Spleen (tissue), 7 donors: ENCODE data around the gene ZFYVE19.

Experiments used
- POLR2A ChIP-seq, 3 donors: fragments of 450-650 bp; IDR thresholded peaks; one replicate each; pipeline ENCODE4 v1.5.1; 2017; ENCODE audit warnings: antibody characterized with exemption in 3 of 3, mild to moderate bottlenecking in 1 of 3
- POLR2AphosphoS5 ChIP-seq, 3 donors: sonication (generic); formaldehyde crosslinking; IDR thresholded peaks; one replicate each; pipeline ENCODE4 v1.5.1; 2017; ENCODE audit warnings: antibody characterized with exemption in 3 of 3
- TF ChIP-seq, protein P1 (sequence below), 11 experiments: fragments of 200-600 bp in 7 of 11; fragments of 450-650 bp in 4 of 11; sonication (generic) in 4 of 11; IDR thresholded peaks in 8 of 11; conservative IDR thresholded peaks in 3 of 11; 1 replicate in 7 of 11; 2 replicates in 4 of 11; pipeline versions ENCODE4 v1.4.0 to v1.8.0; 2016 to 2021; ENCODE audit warnings: antibody characterized with exemption in 11 of 11, inconsistent platforms in 4 of 11, mild to moderate bottlenecking in 1 of 11
- donor health status: DM: no; HTN: no; CAD: no; lungs with moderate emphysema.
- donor health status: DM: no; HTN: no; CAD: no.
- donor health status: DM: no; HTN: no; CAD: no.

DNA sequence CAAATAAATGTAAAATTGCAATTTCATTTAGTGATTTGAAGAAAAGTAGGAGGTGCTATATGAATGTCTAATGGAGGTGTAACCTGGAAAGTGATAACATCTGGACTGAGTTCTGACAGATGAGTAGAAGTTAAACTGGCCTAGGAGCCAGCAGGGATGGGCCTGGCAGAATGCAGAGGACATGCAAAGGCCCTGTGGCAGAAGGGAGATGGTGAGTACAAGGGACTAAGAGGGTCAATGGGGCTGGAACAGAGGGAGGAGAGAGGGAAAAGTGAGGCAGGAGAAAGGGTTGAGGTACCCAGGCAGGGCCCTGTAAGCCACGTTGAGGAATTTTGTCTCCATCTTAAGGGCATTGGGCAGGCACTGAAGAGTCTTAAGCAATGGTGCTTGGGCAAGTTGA lies 25.0 kb downstream of the ZFYVE19 start:
- TF ChIP-seq, protein P1, sequence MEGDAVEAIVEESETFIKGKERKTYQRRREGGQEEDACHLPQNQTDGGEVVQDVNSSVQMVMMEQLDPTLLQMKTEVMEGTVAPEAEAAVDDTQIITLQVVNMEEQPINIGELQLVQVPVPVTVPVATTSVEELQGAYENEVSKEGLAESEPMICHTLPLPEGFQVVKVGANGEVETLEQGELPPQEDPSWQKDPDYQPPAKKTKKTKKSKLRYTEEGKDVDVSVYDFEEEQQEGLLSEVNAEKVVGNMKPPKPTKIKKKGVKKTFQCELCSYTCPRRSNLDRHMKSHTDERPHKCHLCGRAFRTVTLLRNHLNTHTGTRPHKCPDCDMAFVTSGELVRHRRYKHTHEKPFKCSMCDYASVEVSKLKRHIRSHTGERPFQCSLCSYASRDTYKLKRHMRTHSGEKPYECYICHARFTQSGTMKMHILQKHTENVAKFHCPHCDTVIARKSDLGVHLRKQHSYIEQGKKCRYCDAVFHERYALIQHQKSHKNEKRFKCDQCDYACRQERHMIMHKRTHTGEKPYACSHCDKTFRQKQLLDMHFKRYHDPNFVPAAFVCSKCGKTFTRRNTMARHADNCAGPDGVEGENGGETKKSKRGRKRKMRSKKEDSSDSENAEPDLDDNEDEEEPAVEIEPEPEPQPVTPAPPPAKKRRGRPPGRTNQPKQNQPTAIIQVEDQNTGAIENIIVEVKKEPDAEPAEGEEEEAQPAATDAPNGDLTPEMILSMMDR (IDR thresholded peaks at IDR 0.05 in 8 of 11, conservative IDR thresholded peaks at IDR 0.05 in 3 of 11), result no peak
- TF ChIP-seq POLR2A (IDR thresholded peaks at IDR 0.05), result no peak
- TF ChIP-seq POLR2AphosphoS5 (IDR thresholded peaks at IDR 0.05), result no peak
